Cerebellar nuclear complex (tissue), 1 donor: ENCODE data around the gene PDLIM3.
"Not testable (repeated sequence)": the region's sequence is repeated elsewhere in the genome, so short reads cannot be mapped to it uniquely, and the experiment has no call there.

Experiments used
- DNase-seq, 2 experiments: peaks; one replicate each; lab custom pipeline; 2025; lab: John Stamatoyannopoulos, UW

Gene PDLIM3, protein sequence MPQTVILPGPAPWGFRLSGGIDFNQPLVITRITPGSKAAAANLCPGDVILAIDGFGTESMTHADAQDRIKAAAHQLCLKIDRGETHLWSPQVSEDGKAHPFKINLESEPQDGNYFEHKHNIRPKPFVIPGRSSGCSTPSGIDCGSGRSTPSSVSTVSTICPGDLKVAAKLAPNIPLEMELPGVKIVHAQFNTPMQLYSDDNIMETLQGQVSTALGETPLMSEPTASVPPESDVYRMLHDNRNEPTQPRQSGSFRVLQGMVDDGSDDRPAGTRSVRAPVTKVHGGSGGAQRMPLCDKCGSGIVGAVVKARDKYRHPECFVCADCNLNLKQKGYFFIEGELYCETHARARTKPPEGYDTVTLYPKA

DNA sequence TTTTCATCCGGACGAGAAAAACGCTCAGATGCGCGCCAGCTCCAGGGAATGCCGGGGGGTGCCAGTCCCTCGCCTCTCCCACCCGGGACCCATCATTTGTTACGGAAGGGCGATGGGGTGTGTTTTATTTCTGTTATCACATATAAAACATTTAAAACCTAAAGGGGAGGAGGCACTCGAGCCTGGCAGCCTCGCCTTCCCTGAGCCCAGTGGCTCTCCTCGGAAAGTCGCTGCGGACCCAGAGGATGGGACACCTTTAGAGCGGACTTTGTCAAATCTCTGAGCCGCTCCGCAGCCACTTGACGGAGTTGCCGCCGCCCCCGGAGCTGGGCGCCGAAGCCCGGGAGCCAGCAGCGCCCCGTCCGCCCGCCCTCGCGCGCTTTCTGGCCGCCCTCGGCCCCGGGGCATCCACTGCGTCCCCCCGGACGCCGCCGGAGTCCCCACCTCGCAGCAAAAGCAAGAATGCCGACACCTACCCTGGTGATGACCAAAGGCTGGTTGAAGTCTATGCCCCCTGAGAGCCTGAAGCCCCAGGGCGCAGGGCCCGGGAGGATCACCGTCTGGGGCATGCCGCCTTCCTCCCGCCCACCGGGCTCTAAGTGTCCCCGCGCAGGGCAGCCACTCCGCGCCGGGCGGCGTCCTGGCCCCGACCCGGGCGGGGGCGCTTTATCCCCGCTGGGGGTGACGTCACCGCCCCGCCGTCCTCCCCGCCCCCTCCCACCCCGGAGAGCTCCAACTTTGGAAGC lies at the start of gene PDLIM3:
Gene PDLIM3 (minus strand): TSS at position 642 of the 746 bp plus-strand sequence. CDS start 73 bp downstream, at position 569.
- no peak for DNase-seq

GRCh38 chr4:185583813-185584212 lies 48.5 kb upstream of the PDLIM3 start:
- DNase-seq: no peak

GRCh38 chr4:185582651-185583400 lies 47.5 kb upstream of the PDLIM3 start:
- DNase-seq: no peak

GRCh38 chr4:185580699-185581098 lies 45.4 kb upstream of the PDLIM3 start:
- DNase-seq: no peak

GRCh38 chr4:185578284-185578683 lies 43.0 kb upstream of the PDLIM3 start:
- DNase-seq: no peak

DNA sequence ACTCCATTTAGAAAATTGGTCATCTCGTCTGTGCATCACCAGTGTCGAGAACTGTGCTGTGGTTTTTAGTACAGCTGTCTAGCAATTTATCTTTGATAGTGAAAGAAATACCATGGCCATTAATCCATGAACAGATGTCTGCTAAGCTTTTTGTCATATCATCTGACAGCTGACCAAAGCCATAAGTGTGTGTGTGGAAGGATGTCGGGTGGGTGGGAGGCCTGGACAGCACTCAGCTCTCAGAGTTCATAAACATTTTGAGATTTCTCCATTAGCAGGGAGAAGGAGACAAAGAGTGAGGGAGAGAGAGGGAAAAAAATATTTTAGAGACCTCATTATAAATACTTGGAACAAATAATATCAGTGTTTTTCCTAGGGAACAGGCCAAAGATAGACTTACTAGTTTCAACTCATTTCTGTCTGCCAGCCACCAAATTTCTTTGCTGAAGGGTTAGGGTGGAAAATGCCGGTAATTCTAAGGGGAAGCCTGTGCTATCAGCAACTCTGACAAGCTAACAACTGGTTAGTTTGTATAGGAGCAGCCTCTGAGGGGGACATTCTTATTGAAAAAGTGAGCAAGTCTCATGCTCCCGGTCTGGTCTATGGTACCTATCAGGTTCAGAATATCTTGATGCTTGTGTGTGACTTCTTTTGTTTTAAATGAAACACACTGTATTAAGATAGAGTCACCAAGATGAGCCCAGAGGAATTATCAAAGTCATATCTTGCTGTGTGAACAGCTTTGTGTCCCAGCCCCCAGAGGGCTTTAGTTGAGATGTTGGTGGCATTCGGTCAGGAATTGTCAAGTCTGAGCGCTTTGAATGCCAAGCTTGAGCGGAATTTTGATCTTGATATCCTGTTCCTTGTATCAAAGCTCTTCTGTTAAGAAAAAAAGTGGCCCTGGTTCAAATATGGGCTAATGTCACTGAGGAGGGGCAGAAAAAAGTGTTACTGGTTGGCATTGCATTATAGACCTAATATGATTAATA lies 41.9 kb upstream of the PDLIM3 start:
- no peak for DNase-seq

DNA sequence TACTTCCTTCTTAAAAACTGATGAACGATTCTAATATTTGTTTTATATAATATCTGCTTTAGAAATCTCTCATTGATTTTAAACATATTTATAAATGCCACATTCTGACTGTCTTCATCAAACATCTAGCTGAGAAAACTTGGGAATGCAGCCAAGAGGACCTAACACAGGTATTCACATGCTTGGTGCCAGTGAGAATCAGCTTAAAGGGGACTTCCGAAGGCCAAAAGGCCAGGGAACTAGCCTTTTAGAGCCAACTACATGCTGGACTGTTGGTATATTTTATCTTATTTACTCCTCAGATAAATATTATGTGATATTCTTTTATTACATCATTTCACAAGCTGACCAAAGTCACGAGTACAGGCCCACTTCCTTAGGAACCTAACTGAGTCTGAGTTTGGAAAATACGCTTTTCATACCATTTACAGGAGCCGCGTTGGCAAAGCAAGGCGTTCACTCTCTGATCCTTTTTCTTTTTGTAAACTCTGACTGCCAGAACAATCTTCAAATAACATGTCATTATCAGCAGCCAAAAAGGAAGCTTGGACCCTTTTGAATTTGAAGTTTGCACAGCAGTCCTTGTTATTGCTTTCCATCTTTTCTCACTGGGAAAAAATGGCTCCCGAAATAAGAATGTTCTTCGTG lies 41.1 kb upstream of the PDLIM3 start:
- DNase-seq: no peak

- DNase-seq: no peak
Observed at GRCh38 chr4:185573651-185574199, 38.4 kb upstream of the PDLIM3 start.

DNA sequence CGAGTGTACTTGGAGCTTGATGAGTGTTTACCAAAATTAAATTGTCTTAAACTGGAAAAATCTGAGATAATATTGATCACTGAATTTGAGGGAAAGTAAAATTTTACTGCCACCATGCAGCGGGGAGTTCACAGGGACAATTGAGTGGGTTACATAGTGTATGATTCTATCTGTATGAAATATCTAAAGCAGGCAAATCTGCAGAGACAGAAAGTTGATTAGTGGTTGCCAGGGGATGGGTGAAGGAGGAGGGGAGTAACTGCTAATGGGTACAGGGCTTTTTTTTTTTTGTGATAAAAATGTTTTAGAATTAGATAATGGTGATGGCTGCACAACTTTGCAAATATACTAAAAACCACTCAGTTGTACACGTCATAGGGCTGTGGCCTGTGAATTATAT lies 35.4 kb upstream of the PDLIM3 start:
- no peak for DNase-seq

- DNase-seq: no peak
Observed at GRCh38 chr4:185567381-185568376, 32.4 kb upstream of the PDLIM3 start.

GRCh38 chr4:185566972-185567371 lies 31.7 kb upstream of the PDLIM3 start:
- no peak for DNase-seq

- DNase-seq: no peak
Observed at GRCh38 chr4:185566425-185566824, 31.1 kb upstream of the PDLIM3 start.

- no peak for DNase-seq
Observed at GRCh38 chr4:185565696-185566095, 30.4 kb upstream of the PDLIM3 start.

- no peak for DNase-seq
Observed at GRCh38 chr4:185564349-185564748, 29.0 kb upstream of the PDLIM3 start.

- no peak for DNase-seq
Observed at GRCh38 chr4:185562531-185562930, 27.2 kb upstream of the PDLIM3 start.

GRCh38 chr4:185560316-185560715 lies 25.0 kb upstream of the PDLIM3 start:
- DNase-seq: no peak

DNA sequence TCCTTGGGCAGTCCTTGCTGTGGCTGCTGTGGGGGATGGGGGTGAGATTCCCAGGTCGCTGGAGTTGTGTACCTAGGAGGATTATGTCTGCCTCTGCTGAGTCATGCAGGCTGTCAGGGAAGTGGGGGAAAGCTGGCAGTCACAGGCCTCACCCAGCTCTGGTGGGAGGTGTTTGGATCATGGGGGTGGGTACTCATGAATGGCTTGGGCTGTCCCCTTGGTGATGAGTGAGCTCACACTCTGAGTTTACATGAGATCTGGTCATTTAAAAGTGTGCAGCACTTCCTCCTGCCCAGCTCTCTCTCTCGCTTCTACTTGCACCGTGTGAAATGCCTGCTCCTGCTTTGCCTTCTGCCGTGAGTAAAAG lies 24.6 kb upstream of the PDLIM3 start:
- no peak for DNase-seq

GRCh38 chr4:185559251-185559914 lies 24.1 kb upstream of the PDLIM3 start:
- DNase-seq: not testable (repeated sequence)
